CD4-positive, alpha-beta T cell treated with Interleukin-4 for 1 hour (primary cell): ENCODE data around the gene ZNF334.

Experiments used
- DNase-seq, 2 donors: peaks; one replicate each; pipeline ENCODE4 v3.0.0-alpha.2; 2020 to 2022

ZNF334 gene

DNA sequence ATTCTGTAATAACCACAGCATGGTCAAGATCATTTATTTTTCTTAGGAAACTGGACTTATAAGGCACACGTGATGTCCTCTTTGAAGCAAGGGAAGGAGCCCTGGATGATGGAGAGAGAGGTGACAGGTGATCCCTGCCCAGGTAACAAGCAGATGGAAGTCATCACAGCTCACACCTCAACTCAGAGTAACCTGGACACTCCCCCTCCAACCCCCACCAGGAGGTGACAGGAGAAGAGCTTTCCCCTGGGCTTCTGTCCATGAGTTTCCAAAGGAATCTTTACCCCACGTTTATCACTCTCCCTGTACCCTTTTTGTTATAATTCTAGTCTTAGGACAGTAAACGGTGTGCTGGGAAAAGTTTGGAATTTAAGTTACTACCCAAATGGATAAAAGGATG lies 28.4 kb downstream of the ZNF334 start:
- no peak for DNase-seq

DNA sequence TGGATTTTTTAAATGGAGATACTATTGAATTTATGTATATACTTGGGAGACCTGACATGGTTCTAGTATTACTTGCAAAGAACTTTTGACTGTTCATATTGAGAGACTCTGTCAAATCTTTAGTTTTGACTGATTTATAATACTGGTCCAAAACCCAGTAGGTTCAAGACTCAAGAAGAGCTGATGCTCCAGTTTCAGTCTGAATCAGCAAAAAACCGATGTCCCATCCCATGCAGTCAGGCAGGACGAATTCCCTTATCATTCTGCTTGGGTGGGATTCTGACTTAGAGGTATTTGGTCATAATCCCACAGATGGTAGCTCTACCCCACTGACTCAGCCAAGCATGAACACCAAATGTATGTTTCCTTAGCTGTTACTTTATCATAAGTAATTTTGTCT lies 29.5 kb downstream of the ZNF334 start:
- no peak for DNase-seq

DNA sequence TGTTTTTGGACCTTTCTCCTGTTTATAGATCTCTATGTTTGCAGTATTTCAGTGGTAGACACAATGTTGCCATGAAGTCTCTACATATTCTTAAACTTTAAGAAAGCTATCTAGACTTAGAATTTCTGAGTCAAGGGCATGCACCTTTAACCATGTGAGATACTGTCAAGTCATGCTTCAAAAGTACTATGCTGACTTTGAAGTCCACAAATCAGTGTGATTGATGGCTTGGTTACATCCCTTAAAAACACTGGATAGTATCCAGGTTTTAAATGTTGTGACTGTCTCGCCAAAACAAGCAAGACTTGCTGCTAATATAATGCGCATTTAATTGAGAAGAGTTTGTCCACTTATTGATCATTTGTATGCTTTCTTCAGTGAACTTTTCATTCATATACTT lies 30.5 kb downstream of the ZNF334 start:
- DNase-seq: no peak

DNA sequence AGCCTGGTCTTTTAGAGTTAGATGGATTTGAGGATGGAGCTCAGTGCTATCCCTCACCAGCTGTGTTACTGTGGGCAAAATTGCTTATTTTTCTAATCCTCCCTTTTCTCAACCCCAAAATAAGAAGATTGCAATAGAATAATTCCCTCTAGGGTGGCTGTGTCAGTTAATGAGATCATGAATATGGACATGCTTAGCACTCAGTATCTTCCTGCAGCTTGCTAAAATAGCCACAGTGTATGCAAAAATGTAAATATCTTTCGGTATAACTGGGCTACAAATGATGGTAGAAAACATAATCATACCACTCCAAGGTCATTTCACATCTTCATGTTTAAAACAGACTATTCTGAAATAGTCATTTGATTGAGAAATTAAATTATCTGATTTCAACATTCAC lies 35.7 kb downstream of the ZNF334 start:
- no peak for DNase-seq

DNA sequence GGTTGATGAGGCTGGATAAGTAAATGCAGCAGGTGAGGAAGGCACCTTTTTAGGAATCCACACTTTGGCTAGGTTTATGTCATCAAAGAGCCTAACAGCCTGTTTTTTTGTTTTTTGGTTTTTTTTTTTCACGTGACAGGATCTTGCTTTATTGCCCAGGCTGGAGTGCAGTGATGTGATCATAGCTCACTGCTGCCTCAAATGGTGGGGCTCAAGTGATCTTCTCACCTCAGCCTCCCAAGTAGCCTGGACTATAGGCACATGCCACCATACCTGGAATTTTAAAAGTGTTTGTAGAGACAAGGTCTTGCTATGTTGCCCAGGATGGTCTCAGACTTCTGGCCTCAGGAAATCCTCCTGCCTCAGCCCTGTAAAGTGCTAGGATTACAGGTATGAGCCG lies 36.1 kb downstream of the ZNF334 start:
- no peak for DNase-seq

DNA sequence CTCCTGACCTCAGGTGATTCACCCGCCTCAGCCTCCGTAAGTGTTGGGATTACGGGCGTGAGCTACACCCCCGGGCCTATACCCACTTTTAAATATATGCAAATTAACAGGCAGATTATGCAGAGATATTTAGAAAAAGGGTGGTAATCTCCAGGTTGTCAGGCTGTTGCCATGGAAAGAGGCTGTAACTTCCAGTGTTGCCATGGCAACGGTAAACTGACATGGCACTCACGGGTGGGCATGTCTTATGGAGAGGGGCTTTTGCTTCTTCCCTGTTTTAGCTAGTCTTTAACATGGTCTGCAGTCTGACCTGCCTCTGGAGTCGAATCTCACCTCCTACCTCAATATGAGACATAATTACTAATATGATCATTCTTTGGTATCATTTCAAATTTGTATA lies 44.9 kb downstream of the ZNF334 start:
- DNase-seq: no peak

DNA sequence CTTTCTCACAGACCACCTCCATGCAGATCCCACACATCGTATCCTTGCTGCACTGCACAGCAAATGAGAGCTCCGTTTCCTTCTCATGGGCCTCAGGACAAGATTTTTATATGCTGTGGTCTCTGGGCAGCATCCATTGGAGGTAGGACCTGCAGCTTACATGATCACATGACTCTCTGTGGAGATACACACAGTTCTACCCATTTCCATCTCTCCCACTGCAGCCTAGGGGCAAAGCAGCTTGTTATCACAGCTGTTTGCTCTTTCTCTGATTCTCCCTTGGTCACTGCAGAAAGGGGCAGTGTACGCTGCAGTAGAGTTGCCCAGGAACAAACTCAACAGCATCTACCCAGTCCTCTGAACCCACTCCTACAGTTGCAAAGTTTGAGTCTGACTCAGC lies 48.9 kb downstream of the ZNF334 start:
- DNase-seq: no peak

DNA sequence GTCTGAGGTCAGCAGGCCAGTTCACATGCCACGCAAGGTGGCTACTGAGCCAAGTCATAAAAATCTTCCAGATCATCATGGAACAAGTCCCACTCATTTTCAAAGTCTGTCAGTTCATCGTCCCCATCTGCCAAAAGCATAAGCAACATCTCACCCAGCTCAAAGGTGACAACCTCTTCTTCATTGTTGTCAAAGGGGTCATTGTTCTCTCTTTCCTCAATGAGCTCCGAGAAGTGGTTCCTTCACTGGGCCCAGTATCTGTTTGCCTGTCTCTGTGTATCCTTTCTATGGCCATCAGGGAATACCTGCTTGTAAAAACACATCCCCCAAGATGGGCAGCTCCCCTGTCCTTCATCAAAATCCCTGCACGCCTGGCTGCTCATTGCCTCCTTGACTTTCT lies 49.5 kb downstream of the ZNF334 start:
- no peak for DNase-seq

DNA sequence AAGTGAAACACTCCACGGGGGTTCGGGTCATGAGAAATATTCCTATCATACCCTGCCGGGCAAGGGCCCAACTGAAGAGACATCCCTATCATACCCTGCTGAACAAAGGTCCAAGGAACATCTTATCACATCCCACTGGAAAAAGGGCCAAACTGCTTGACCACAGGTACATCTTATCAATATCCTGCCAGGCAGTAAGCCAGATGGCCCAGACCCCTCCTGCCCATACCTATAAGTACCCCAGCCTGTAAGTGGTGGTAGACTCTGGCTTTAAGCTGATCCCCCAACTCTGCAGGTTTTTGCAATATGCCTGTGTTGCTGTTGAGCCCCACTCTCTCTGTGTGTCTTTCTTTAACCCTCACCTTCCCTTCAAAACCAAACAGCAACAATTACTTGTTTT lies 51.6 kb downstream of the ZNF334 start:
- no peak for DNase-seq

DNA sequence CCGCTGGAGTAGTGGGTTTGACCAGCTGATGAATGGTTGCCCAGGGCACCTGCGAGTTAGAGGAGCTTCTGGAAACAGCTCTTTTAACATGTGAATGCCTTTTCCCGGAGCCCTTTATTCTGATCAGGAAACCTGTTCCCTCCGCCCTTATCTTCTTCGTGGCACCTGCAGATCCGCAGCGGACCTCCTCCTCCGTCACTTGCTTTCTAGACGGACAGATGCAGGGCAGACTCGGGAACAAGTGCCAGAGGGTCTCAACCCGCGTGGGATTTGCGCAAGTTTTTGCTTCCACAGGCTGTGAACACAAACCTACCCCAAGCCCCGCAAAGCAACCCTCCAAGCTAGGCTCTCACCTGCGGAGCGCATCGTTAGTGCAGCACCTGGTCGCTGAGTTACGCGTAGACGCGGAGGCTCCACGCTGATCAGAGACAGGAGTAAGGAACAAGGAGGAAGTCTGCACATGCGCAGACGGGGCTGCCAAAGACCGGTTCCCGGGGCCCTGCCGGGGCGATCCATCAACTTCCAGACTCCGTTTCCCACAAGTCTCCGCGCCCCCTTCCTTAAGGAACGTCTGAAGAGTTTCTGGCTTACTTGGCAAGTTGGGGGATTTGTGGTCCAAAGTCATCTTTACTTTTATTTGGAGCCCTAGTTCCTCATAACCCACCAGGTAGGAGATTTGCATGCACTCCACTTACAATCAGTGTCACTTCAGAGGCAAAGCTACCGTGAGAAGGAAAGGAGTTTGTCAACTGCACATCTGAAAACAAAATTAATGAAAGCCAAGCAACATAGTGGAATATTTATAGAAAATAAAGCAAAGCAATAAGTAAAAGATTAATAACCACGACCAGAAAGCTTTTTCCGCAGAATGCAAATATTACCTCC lies 54.3 kb downstream of the ZNF334 start:
- DNase-seq: no peak

DNA sequence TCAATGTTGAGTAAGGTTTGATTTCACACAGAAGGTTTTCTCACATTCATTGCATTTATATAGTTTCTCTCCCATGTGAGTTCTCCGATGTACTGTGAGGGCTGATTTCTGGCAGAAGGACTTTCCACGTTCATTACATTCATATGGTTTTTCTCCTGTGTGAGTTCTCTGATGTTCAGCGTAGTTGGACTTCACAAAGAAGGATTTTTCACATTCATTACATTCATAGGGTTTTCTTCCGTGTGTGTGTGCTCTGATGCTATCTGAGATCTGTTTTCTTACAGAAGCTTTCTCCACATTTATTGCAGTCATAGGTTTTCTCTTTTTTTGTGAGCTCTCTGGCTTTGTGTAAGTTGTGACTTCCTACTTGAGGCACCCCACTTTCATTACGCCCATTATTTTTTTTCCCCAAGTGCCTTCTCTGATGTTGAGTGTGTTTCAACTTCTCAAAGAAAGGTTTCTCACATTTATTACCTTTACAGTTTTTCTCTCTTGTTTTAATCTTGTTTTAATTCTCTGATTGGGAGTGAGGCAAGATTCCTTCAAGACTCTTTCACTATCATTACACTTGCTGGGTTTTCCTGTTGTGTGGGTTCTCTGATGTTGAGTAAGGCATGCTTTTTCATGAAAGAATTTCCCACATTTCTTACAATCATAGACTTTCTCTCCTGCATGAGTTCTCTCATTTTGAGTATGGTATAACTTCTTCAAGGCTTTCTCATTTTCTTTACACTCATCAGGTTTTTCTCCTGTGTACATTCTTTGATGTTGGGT lies 56.9 kb downstream of the ZNF334 start:
- no peak for DNase-seq

DNA sequence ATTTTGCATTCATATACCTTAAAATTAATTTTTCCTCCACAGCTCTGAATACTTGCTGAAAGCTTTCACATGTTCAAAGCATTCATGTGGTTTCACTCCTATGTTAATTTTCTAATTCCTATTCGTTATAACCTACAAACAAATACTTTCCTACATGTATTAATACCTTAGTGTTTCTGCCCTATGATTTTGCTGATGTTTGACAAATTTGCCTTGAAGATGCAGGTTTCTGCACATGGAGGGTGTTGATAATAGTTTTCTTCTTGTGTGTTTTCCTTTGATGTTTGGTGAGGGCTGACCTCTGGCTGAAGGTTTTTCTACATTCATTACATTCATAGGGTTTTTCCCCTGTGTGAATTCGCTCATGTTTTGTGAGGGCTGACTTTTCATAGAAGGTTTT lies 57.6 kb downstream of the ZNF334 start:
- DNase-seq: no peak
